ENCODE data around the gene SAMD9L. TPM values are rescaled to one million over a fixed set of nuclear protein-coding genes. Genes with fewer than 3 reads are reported as not detected.
"Not testable (repeated sequence)": the region's sequence is repeated elsewhere in the genome, so short reads cannot be mapped to it uniquely, and the experiment has no call there.

The SAMD9L gene
- polyA plus RNA-seq, 1 donor from 2014 or later = not detected

- no peaks in the 10 kb centered on the region for H3K79me2 ChIP-seq (replicated peaks; ENCODE audit: insufficient read depth, low read length)
- no peaks in the 10 kb centered on the region for H4K20me1 ChIP-seq (ENCODE audit: insufficient read depth)
- H3K36me3 ChIP-seq (ENCODE audit: insufficient read depth, low read length) = no peaks in the 10 kb centered on the region
- no peak overlapping the region for H3K27ac ChIP-seq (ENCODE audit: low read length)
- no peaks in the 10 kb centered on the region for H3K9me2 ChIP-seq (ENCODE audit: insufficient read depth, low read length)
- H3K27me3 ChIP-seq (ENCODE audit: insufficient read depth, low read depth, low read length) = no peaks in the 10 kb centered on the region
- no peak overlapping the region for H3K9ac ChIP-seq (ENCODE audit: low read length)
- no peak overlapping the region for H3K4me3 ChIP-seq (ENCODE audit: low read length)
- no peaks in the 10 kb centered on the region for H3F3A ChIP-seq (ENCODE audit: insufficient read depth, low read length, poor library complexity, severe bottlenecking)
- no peaks in the 10 kb centered on the region for H3K9me3 ChIP-seq (ENCODE audit: low read length)
- H2AFZ ChIP-seq (ENCODE audit: low read depth, low read length) = no peak overlapping the region
- no peak for TF ChIP-seq EP300 (conservative IDR thresholded peaks at IDR 0.05; ENCODE audit: poor library complexity, severe bottlenecking)
- no peak for TF ChIP-seq POLR2AphosphoS5 (IDR thresholded peaks at IDR 0.05)
- TF ChIP-seq RAD21 (conservative IDR thresholded peaks at IDR 0.05) = no peak
- no peak for TF ChIP-seq TAF1 (IDR thresholded peaks at IDR 0.05; ENCODE audit: low read depth)
- TF ChIP-seq CTCF (IDR thresholded peaks at IDR 0.05; ENCODE audit: poor library complexity, severe bottlenecking) = no peak
- no peak for TF ChIP-seq MXI1 (conservative IDR thresholded peaks at IDR 0.05; ENCODE audit: poor library complexity, severe bottlenecking)
- no peak for TF ChIP-seq SMC3 (conservative IDR thresholded peaks at IDR 0.05; ENCODE audit: poor library complexity)
- no peak for TF ChIP-seq EZH2 (IDR thresholded peaks at IDR 0.05; ENCODE audit: borderline replicate concordance, insufficient read depth, low read length, poor library complexity, severe bottlenecking)
- no peak for TF ChIP-seq REST (IDR thresholded peaks at IDR 0.05; ENCODE audit: borderline replicate concordance)
- no peak overlapping the region for H3K4me2 ChIP-seq (ENCODE audit: low read length)
These were observed 15.2 kb downstream of the SAMD9L start for GRCh38 chr7:93133005-93133404.

GRCh38 chr7:93132216-93132615, 16.0 kb downstream of the SAMD9L start:
- Histone ChIP-seq H3K79me2 (replicated peaks; ENCODE audit: insufficient read depth, low read length) (no peaks in the 10 kb centered on the region), H3K9me2 (ENCODE audit: insufficient read depth, low read length) (no peaks in the 10 kb centered on the region), H3K9me3 (ENCODE audit: low read length) (no peaks in the 10 kb centered on the region), H4K20me1 (ENCODE audit: insufficient read depth) (no peaks in the 10 kb centered on the region), H3K27ac (ENCODE audit: low read length) (no peak overlapping the region), H3K36me3 (ENCODE audit: insufficient read depth, low read length) (no peaks in the 10 kb centered on the region), H3K27me3 (ENCODE audit: insufficient read depth, low read depth, low read length) (no peaks in the 10 kb centered on the region), H3F3A (ENCODE audit: insufficient read depth, low read length, poor library complexity, severe bottlenecking) (no peaks in the 10 kb centered on the region), H3K4me3 (ENCODE audit: low read length) (no peak overlapping the region), H3K4me2 (ENCODE audit: low read length) (no peak overlapping the region), H3K9ac (ENCODE audit: low read length) (no peak overlapping the region), H2AFZ (ENCODE audit: low read depth, low read length) (no peak overlapping the region)
- TF ChIP-seq RAD21 (conservative IDR thresholded peaks at IDR 0.05) (no peak), REST (IDR thresholded peaks at IDR 0.05; ENCODE audit: borderline replicate concordance) (no peak), EZH2 (IDR thresholded peaks at IDR 0.05; ENCODE audit: borderline replicate concordance, insufficient read depth, low read length, poor library complexity, severe bottlenecking) (no peak), SMC3 (conservative IDR thresholded peaks at IDR 0.05; ENCODE audit: poor library complexity) (no peak), CTCF (IDR thresholded peaks at IDR 0.05; ENCODE audit: poor library complexity, severe bottlenecking) (no peak), TAF1 (IDR thresholded peaks at IDR 0.05; ENCODE audit: low read depth) (no peak), POLR2AphosphoS5 (IDR thresholded peaks at IDR 0.05) (no peak), MXI1 (conservative IDR thresholded peaks at IDR 0.05; ENCODE audit: poor library complexity, severe bottlenecking) (no peak), EP300 (conservative IDR thresholded peaks at IDR 0.05; ENCODE audit: poor library complexity, severe bottlenecking) (no peak)

GRCh38 chr7:93126954-93127353, 21.2 kb downstream of the SAMD9L start:
- not testable (repeated sequence) for H3K27me3 ChIP-seq (ENCODE audit: insufficient read depth, low read depth, low read length); H3K27ac ChIP-seq (ENCODE audit: low read length); H3K9me2 ChIP-seq (ENCODE audit: insufficient read depth, low read length); H2AFZ ChIP-seq (ENCODE audit: low read depth, low read length); H3K9ac ChIP-seq (ENCODE audit: low read length); H3K36me3 ChIP-seq (ENCODE audit: insufficient read depth, low read length); H4K20me1 ChIP-seq (ENCODE audit: insufficient read depth); H3K9me3 ChIP-seq (ENCODE audit: low read length); H3K4me3 ChIP-seq (ENCODE audit: low read length); H3F3A ChIP-seq (ENCODE audit: insufficient read depth, low read length, poor library complexity, severe bottlenecking); H3K79me2 ChIP-seq (replicated peaks; ENCODE audit: insufficient read depth, low read length); H3K4me2 ChIP-seq (ENCODE audit: low read length)

Measured in neural cell (in vitro differentiated cells).